Transverse colon (tissue), 4 donors: ENCODE data around the gene RFTN1. TPM values are rescaled to one million over a fixed set of nuclear protein-coding genes. Genes with fewer than 3 reads are reported as not detected.

Experiments used
- DNase-seq: peaks from one replicate; pipeline ENCODE4 v3.0.0-alpha.2; 2019
- H3K27ac ChIP-seq, 4 donors: fragments of 200-600 bp; sonication (generic); 2 replicates each; pipeline ENCODE4 v1.5.1; 2016 to 2018; ENCODE audit warnings: inconsistent platforms in 4 of 4
- H3K27me3 ChIP-seq: fragments of 200-600 bp; sonication (generic); 2 replicates; pipeline ENCODE4 v1.5.1; 2017; ENCODE audit warnings: inconsistent platforms
- H3K36me3 ChIP-seq, 4 donors: fragments of 200-600 bp; sonication (generic); 2 replicates each; pipeline ENCODE4 v1.5.1; 2017 to 2019; ENCODE audit warnings: inconsistent platforms in 4 of 4
- H3K4me1 ChIP-seq, 4 donors: fragments of 200-600 bp; sonication (generic); 2 replicates each; pipeline ENCODE4 v1.5.1; 2017 to 2020; ENCODE audit warnings: inconsistent platforms in 4 of 4
- H3K4me3 ChIP-seq, 4 donors: fragments of 200-600 bp; sonication (generic); 1 replicate in 1 of 4; 2 replicates in 3 of 4; pipeline versions ENCODE4 v1.5.1 to v1.6.1; 2017 to 2019; ENCODE audit warnings: inconsistent platforms in 4 of 4
- H3K9me3 ChIP-seq, 2 donors: fragments of 200-600 bp; sonication (generic); 2 replicates each; pipeline ENCODE4 v1.5.1; 2017 to 2019; ENCODE audit warnings: inconsistent platforms in 2 of 2
- EP300 ChIP-seq: sonication (generic); formaldehyde crosslinking; IDR thresholded peaks from one replicate; pipeline ENCODE4 v1.6.1; 2017; ENCODE audit warnings: antibody characterized with exemption, low read depth
- POLR2A ChIP-seq: fragments of 450-650 bp; IDR thresholded peaks from one replicate; pipeline ENCODE4 v1.6.1; 2016; ENCODE audit warnings: antibody characterized with exemption, mild to moderate bottlenecking, moderate library complexity
- POLR2AphosphoS5 ChIP-seq, 3 donors: sonication (generic); formaldehyde crosslinking; IDR thresholded peaks; one replicate each; pipeline ENCODE4 v1.6.1; 2016; ENCODE audit warnings: antibody characterized with exemption in 3 of 3
- WGBS, 2 donors: methylation state at CpG; one replicate each; pipeline ENCODE4 v1.1.5; 2018; ENCODE audit warnings: low coverage in 1 of 2; 5-methylcytosine and 5-hydroxymethylcytosine counted together
- in situ Hi-C, 4 donors: fragments of 200-750 bp; cut with MboI; loops; one replicate each; pipeline versions ENCODE4 v1.15.0 to v1.15.1; 2017; ENCODE audit warnings: low sequenced_read_pairs in 3 of 4, low pct_ligation_motif_present in 1 of 4, low pct_unique_long_range_greater_than_20kb in 1 of 4
- intact Hi-C: fragments of 100-400 bp; cut with DNase I; formaldehyde crosslinking; loops from one replicate; pipeline ENCODE4 v1.15.1; 2023; ENCODE audit warnings: low total_unique reads
- total RNA-seq, 4 donors: library from RNA; depleted of rRNA; stranded (reverse); fragments of >200 nt; gene quantifications; one replicate each; pipeline ENCODE4 v1.1.0, GENCODE V29; 2016
- TF ChIP-seq, protein P1 (sequence below), 5 experiments: fragments of 200-600 bp in 3 of 5; fragments of 450-650 bp in 2 of 5; sonication (generic) in 3 of 5; IDR thresholded peaks; 1 replicate in 2 of 5; 2 replicates in 3 of 5; pipeline ENCODE4 v1.5.1; 2016 to 2017; ENCODE audit warnings: antibody characterized with exemption in 5 of 5, inconsistent platforms in 3 of 5, mild to moderate bottlenecking in 2 of 5, moderate library complexity in 1 of 5

The RFTN1 gene
- total RNA-seq, 4 donors from 2014 or later, result 6.7 to 25.7 (median 15.7) TPM

DNA sequence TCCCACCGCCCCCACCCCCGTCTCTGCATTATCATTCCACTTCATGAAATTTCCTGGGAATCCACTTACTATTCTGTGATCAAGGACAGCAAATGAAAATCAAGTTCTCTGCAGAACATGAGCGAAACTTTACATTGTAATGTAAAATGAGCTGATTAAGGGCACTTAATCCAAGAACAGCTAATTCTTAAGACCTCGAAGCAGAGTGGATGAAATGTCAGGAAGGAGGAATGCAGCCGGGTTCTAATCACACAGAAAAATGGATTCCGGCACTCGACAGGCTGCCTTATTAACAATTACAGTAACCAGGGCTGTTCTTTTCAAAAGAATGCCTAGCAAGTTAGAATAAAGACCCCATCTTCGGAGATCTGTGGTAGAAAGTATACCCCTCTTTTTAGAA, 57.5 kb downstream of the RFTN1 start:
- peaks cover 0 to 14% (median 9%) of the 10 kb centered on the region in 4 donors for H3K4me1 ChIP-seq
- no peaks in the 10 kb centered on the region for H3K9me3 ChIP-seq
- in situ Hi-C loops, result no loop called here
- H3K36me3 ChIP-seq, result no peaks in the 10 kb centered on the region
- H3K4me3 ChIP-seq, result no peak overlapping the region
- TF ChIP-seq, protein P1, sequence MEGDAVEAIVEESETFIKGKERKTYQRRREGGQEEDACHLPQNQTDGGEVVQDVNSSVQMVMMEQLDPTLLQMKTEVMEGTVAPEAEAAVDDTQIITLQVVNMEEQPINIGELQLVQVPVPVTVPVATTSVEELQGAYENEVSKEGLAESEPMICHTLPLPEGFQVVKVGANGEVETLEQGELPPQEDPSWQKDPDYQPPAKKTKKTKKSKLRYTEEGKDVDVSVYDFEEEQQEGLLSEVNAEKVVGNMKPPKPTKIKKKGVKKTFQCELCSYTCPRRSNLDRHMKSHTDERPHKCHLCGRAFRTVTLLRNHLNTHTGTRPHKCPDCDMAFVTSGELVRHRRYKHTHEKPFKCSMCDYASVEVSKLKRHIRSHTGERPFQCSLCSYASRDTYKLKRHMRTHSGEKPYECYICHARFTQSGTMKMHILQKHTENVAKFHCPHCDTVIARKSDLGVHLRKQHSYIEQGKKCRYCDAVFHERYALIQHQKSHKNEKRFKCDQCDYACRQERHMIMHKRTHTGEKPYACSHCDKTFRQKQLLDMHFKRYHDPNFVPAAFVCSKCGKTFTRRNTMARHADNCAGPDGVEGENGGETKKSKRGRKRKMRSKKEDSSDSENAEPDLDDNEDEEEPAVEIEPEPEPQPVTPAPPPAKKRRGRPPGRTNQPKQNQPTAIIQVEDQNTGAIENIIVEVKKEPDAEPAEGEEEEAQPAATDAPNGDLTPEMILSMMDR (IDR thresholded peaks at IDR 0.05), result no peak
- TF ChIP-seq EP300, result no peak
- TF ChIP-seq POLR2A, result no peak
- TF ChIP-seq POLR2AphosphoS5 (IDR thresholded peaks at IDR 0.05), result no peak
- H3K27ac ChIP-seq, result no peak overlapping the region
- DNase-seq, result no peak
- H3K27me3 ChIP-seq, result no peaks in the 10 kb centered on the region
- intact Hi-C loops, result no loop called here
- 90 to 96% methylated on average over 8 of the region's 8 CpGs for WGBS, 2 donors

DNA sequence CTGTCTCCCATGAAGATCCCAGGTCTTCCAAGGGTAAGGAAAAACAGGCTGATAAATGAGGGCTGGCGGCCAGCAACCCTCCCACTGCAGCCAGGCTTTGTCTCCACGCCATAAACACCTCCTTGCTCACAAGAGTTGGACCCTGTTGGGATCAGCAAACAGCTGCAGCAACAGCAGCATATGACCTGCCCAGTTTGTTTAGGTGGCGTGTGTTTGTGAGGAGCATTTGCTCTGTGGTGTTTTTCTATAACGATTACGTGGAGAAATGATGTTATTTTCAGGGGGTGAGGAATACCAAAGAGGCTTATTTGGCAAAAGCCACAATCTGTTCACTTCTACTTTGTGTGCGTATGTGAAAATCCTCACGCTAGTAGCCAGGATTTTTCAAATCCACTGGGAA, 58.5 kb downstream of the RFTN1 start:
- TF ChIP-seq POLR2AphosphoS5 (IDR thresholded peaks at IDR 0.05) (no peak), EP300 (no peak), POLR2A (no peak)
- TF ChIP-seq, protein P1 (IDR thresholded peaks at IDR 0.05), result no peak
- in situ Hi-C loops, result no loop called here
- H3K4me1 ChIP-seq, result peaks cover 0 to 14% (median 9%) of the 10 kb centered on the region in 4 donors
- intact Hi-C loops, result no loop called here
- H3K27me3 ChIP-seq, result no peaks in the 10 kb centered on the region
- H3K27ac ChIP-seq, result no peak overlapping the region
- H3K9me3 ChIP-seq, result no peaks in the 10 kb centered on the region
- H3K4me3 ChIP-seq, result no peak overlapping the region
- H3K36me3 ChIP-seq, result no peaks in the 10 kb centered on the region
- DNase-seq, result no peak
- WGBS, 2 donors, result 84 to 88% methylated on average over 6 to 7 of the region's 7 CpGs

DNA sequence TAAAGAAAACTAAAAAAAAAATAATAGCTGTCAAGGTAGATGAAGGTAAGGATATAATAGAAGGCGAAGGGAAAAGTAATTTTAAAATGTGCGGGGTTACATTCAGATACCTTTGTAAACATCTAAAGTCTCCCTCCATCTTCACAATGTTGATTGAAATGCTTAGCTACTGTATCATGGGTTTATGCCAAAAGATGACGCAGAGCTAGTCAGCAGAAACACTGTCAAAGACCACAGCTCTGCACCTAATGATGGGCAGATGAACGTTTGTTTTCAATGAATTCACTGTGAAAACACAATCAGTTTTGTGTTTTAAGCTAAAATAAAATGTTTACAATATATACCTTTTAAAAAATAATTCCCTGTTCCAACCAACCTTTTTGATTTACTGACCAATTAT, 61.2 kb downstream of the RFTN1 start:
- Histone ChIP-seq H3K27me3 (no peaks in the 10 kb centered on the region), H3K27ac (no peak overlapping the region), H3K4me1 (peaks cover 0 to 10% (median 7%) of the 10 kb centered on the region in 4 donors), H3K9me3 (no peaks in the 10 kb centered on the region), H3K4me3 (no peak overlapping the region), H3K36me3 (no peaks in the 10 kb centered on the region)
- in situ Hi-C loops, result no loop called here
- TF ChIP-seq, protein P1 (IDR thresholded peaks at IDR 0.05), result no peak
- TF ChIP-seq POLR2AphosphoS5 (IDR thresholded peaks at IDR 0.05) (no peak), POLR2A (no peak), EP300 (no peak)
- WGBS, 2 donors, result 76 to 81% methylated on average over 4 of the region's 4 CpGs
- DNase-seq, result no peak
- intact Hi-C loops, result no loop called here

DNA sequence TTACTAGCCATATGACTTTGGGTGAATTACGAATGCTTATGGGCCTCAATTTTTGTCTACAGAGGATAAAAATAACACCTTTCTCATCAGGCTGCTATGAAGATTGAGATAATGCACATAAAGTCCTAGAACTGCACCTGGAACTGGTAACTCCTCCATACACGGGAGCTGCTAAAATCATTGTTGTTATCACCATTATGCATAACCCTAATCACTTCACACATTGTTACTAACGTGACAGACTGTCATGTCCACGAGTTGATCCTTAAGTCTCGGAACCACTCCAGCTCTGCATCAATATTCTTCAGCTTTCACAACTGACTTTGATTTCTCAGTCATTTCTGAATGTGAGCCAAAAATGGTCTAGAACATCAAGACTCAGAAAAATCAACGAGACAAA, 64.1 kb downstream of the RFTN1 start:
- H3K4me1 ChIP-seq, result no peaks in the 10 kb centered on the region
- no peaks in the 10 kb centered on the region for H3K27me3 ChIP-seq
- no peak for DNase-seq
- TF ChIP-seq POLR2A (no peak), POLR2AphosphoS5 (IDR thresholded peaks at IDR 0.05) (no peak), EP300 (no peak)
- TF ChIP-seq, protein P1 (IDR thresholded peaks at IDR 0.05), result no peak
- no peak overlapping the region for H3K4me3 ChIP-seq
- H3K9me3 ChIP-seq, result no peaks in the 10 kb centered on the region
- in situ Hi-C loops, result no loop called here
- 78 to 82% methylated on average over 5 to 6 of the region's 6 CpGs for WGBS, 2 donors
- intact Hi-C loops, result no loop called here
- peak overlapping the region in 2 of 4 donors; percentile 24 to 46 for H3K27ac ChIP-seq
- H3K36me3 ChIP-seq, result no peaks in the 10 kb centered on the region
